ENCODE measurements around the gene GPR55. TPM values are rescaled to one million over a fixed set of nuclear protein-coding genes. Genes with fewer than 3 reads are reported as not detected.

The GPR55 gene
- total and polyA plus RNA-seq, 2 donors (not counting 3 experiments of a cell fraction or from before 2014, with no cell fraction given): not detected

DNA sequence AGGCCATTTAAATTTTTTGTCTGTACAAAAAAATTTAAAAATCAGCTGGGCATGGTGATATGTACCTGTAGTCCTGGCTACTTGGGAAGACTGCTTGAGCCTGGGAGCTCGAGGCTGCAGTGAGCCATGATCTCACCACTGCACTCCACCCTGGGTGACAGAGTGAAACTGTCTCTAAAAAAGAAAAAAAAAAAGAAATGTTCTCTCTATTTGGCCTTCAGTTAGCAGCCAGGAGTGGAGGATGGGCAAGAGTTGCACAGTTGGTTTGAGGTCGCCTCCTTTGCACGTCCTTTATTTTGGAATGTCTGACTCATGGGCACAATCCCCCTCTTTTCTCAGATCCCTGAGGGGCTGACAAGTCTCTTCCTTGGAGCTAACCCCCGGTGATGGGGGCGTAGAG, 34.0 kb downstream of the GPR55 start:
- no peak overlapping the region for H3K4me2 ChIP-seq (ENCODE audit: insufficient read depth, low read length)
- ChIA-PET CTCF (no interaction called here), POLR2A (interaction anchor here (0.7 kb wide), 1 partner anchor 335 kb away, joined by 3 read pairs; no protein-coding TSS in a partner anchor)
- no peak for DNase-seq (ENCODE audit: low read depth, low spot score)
- H3K9ac ChIP-seq (replicated peaks; ENCODE audit: extremely low read depth, insufficient read depth, low read length): no peak overlapping the region
- no peaks in the 10 kb centered on the region for H3K36me3 ChIP-seq (ENCODE audit: control insufficient read depth in 2 of 2, extremely low read depth in 1 of 2, insufficient read depth in 2 of 2, low read length in 2 of 2)
- intact Hi-C loops (cut with micrococcal nuclease) (no loop called here), dilution Hi-C loops (cut with MboI; ENCODE audit: extremely low pct_ligation_motif_present, low sequenced_read_pairs) (no loop called here)
- no peaks in the 10 kb centered on the region for H3K9me3 ChIP-seq (replicated peaks; ENCODE audit: control insufficient read depth, insufficient read depth, low read length)
- H3K27me3 ChIP-seq (ENCODE audit: control insufficient read depth in 2 of 2, insufficient read depth in 2 of 2, low read length in 2 of 2): peaks cover 0 to 3% of the 10 kb centered on the region in 2 experiments
- H4K20me1 ChIP-seq (replicated peaks; ENCODE audit: control insufficient read depth, extremely low read depth, insufficient read depth, low read length): no peaks in the 10 kb centered on the region
- H3K4me3 ChIP-seq (replicated peaks in 1 of 3; ENCODE audit: insufficient read depth in 1 of 3, low read depth in 1 of 3, low read length in 3 of 3): no peak overlapping the region
- H3K9me1 ChIP-seq (replicated peaks; ENCODE audit: control insufficient read depth, extremely low read depth, insufficient read depth, low read length): no peaks in the 10 kb centered on the region
- H3K27ac ChIP-seq (ENCODE audit: insufficient read depth, low read depth, low read length): no peak overlapping the region
- no peaks in the 10 kb centered on the region for H3K79me2 ChIP-seq (ENCODE audit: control insufficient read depth, insufficient read depth, low read length)
- H3K4me1 ChIP-seq (ENCODE audit: control insufficient read depth, extremely low read depth, insufficient read depth, low read length): no peaks in the 10 kb centered on the region
- H2AFZ ChIP-seq (ENCODE audit: low read depth, low read length): no peak overlapping the region
- TF ChIP-seq GATA2 (IDR thresholded peaks at IDR 0.05; ENCODE audit: insufficient read depth, insufficient read length, low read depth, low read length) (no peak), EZH2 (IDR thresholded peaks at IDR 0.05; ENCODE audit: borderline replicate concordance, low read depth, low read length, severe bottlenecking) (no peak), JUN (IDR thresholded peaks at IDR 0.05; ENCODE audit: borderline replicate concordance, insufficient read depth, insufficient read length, low read depth) (no peak), MYC (IDR thresholded peaks at IDR 0.05; ENCODE audit: low read depth, low read length) (no peak), POLR2AphosphoS5 (IDR thresholded peaks at IDR 0.05; ENCODE audit: insufficient read depth, low read depth, low read length) (no peak), POLR2A (IDR thresholded peaks at IDR 0.05; ENCODE audit: low read depth, low read length) (no peak), FOS (IDR thresholded peaks at IDR 0.05; ENCODE audit: borderline replicate concordance, insufficient read depth, low read length) (no peak)
- TF ChIP-seq, protein P1, sequence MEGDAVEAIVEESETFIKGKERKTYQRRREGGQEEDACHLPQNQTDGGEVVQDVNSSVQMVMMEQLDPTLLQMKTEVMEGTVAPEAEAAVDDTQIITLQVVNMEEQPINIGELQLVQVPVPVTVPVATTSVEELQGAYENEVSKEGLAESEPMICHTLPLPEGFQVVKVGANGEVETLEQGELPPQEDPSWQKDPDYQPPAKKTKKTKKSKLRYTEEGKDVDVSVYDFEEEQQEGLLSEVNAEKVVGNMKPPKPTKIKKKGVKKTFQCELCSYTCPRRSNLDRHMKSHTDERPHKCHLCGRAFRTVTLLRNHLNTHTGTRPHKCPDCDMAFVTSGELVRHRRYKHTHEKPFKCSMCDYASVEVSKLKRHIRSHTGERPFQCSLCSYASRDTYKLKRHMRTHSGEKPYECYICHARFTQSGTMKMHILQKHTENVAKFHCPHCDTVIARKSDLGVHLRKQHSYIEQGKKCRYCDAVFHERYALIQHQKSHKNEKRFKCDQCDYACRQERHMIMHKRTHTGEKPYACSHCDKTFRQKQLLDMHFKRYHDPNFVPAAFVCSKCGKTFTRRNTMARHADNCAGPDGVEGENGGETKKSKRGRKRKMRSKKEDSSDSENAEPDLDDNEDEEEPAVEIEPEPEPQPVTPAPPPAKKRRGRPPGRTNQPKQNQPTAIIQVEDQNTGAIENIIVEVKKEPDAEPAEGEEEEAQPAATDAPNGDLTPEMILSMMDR (IDR thresholded peaks at IDR 0.05; ENCODE audit: extremely low read depth in 1 of 2, insufficient read depth in 1 of 2, low read depth in 1 of 2, low read length in 2 of 2): no peak
- TF ChIP-seq, protein P2, sequence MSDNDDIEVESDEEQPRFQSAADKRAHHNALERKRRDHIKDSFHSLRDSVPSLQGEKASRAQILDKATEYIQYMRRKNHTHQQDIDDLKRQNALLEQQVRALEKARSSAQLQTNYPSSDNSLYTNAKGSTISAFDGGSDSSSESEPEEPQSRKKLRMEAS (IDR thresholded peaks at IDR 0.05; ENCODE audit: insufficient read depth, insufficient read length): no peak
- BruUV-seq (replicated peaks): no TSS peak
- no peak for FAIRE-seq

Measured in endothelial cell of umbilical vein (primary cell).